GM18520 (cell line): ENCODE measurements around the gene PRDM16.
"Not testable (repeated sequence)": the region's sequence is repeated elsewhere in the genome, so short reads cannot be mapped to it uniquely, and the experiment has no call there.

Experiments
- ATAC-seq: cut with Tn5 transposase; IDR thresholded peaks from one replicate; pipeline ENCODE4 v1.9.1; 2021; ENCODE audit not compliant: unreplicated experiment

Gene PRDM16

DNA sequence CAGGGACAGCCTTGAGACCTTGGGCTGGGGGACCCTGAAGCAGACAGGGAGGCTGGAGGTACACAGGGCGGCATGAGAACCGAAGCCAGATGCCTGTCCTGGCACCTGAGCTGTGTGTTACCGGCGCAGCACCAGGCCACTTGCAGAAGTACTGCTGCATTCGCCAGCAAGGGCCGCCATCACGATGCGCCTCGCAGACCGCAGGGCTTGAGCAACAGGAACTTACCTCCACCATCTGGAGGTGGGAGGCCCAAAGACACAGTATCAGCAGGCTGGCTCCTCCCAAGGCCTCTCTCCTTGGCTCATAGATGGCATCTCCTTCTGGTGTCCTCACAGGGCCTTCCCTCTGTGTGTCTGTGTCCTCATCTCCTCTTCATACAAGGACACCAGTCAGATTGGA, 90.1 kb downstream of the PRDM16 start:
- no peak for ATAC-seq

DNA sequence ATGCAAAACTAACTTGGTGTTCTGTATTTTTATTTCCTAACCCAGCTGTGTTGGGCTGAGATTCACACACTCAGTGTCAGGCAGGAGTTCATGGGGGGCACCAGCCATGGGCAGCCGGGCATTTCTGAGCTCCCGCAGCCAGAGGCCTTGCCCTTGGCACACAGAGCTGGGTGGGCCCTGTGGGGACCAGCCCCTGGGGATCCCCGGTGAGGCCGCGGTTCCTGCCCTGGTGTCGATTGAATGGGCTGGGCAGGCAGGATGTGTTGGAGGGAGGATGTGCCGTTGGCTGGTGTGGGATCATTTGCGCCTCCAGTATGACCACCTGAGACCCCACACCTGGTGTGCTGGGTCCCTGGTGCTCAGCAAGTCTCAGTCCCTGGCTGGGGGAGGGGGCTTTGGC, 91.0 kb downstream of the PRDM16 start:
- no peak for ATAC-seq

DNA sequence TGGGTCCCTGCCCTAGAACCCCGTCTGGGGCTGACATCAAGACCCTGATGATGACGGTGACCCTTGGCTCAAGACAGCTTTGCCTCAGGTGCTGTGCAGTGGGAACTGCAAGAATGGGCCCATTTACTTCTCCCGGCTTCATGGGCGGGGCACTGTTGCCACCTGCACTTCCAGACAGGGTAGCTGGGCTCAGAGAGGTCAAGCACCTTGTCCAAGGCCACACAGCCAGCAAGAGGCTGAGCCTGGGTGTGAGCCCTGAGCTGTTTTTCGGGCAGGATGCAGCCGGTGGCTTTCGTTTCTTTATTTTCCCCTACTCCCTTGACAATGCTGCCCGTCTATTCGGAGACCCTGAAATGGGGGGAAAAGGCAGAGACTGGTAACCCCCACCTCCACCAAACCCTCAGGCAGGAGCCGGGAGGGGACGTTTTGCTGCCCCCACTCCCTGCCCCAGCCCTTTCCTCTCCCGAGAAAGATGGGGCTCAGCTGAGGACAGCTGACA, 91.7 kb downstream of the PRDM16 start:
- ATAC-seq, result no peak

DNA sequence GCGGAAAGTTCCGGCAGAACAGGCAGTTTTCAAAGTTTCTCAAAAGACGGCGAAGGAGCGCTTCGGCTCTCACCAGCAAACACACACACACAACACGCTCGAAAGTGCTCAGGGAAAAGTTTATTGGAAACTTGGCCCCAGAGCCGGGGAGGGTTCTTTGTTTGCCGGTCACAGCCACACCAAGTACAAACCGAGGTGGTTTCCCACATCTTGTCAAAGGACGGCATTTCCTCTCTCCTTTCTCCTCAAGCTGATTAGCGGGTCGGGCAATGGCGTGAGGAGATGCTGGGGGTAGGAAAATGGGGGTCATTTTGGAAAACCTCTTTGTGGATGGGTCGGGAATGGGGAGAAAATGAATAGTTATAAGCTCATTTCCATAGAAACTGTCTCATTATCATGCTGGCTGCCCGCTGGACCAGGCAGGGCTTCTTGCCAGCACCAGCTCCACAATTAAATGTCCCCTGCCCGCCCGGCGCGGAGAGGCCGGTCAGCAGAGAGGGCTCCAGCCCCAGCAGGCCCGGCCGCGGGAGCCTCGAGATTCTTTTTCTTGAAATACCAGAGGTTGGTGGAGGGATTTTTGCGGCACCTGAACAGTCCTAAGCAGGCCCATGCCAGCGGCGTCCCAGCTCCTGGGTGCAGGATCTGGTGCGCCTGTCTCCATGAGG, 92.3 kb downstream of the PRDM16 start:
- no peak for ATAC-seq

DNA sequence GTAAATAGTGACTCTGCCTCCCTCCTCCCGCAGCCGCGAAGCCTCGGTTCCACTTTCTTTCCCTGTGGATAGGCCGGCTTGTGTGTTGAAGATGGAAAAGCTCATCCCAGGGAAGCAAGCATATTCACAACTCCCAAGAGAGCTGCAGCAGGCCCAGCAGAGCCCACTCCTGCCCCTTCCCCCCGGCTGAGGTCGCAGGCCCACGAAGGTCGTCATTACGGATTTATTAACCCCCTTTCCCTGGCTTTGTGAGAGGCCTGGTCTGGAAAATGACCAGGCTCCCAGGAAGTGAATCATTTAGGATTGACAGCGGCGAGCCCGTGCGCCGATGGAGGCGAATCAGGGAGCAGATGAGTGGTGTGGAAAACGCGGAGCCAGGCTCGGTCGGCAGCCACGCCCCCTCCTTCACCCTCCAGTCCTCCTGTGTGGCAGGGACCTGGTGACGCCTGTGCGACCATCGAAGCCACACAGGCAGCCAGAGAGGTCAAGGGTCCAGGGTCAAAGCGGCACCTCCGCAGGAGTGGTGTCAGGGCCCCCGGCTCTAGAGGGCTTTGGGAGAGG, 93.4 kb downstream of the PRDM16 start:
- ATAC-seq, result no peak

DNA sequence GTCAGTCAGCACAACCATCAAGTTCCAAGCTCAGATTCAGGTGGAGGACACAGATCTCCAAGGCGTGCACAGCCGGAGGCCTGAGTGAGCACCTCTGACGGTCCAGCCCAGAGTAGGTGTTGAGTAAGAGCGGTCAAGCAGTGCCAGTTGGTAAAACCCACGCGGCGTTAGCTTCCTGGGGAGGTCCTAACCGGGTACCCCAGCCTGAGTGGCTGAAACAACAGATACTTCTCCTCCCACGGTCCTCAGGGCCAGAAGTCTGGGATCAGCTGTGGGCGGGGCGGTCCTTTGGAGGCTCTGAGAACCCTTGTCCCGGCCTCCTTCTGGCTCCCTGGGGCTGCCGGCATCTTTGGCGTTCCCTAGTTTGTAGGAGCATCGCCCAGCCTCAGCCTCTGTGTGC, 94.4 kb downstream of the PRDM16 start:
- ATAC-seq, result no peak

DNA sequence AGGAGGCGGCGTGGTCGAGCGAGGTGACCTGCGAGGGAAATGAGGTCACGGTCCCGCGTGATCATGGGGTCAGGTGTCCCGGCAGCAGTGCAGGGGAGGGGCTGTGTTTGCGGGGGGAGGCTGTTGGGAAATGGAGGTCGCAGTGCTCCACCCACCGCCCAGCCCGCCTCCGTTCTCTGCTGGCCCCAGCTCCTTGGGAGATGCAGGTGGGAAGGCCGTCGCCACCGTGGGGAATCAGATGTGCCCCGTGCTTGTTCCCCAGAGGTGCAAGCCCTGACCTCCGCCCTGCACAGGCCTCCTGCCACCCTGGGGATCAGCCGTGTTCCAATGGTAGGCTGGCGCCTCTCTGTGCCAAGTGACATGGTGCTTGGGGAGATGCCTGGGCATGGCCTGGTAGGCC, 95.7 kb downstream of the PRDM16 start:
- ATAC-seq, result no peak

DNA sequence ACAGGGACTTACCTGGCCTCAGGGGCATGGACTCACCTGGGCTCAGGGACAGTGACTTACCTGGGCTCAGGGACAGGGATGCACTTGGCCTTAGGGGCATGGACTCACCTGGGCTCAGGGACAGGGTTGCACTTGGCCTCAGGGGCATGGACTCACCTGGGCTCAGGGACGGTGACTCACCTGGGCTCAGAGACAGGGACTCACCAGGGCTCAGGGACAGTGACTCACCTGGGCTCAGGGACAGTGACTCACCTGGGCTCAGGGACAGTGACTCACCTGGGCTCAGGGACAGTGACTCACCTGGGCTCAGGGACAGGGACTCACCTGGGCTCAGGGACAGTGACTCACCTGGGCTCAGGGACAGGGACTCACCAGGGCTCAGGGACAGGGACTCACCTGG, 96.2 kb downstream of the PRDM16 start:
- ATAC-seq, result not testable (repeated sequence)

DNA sequence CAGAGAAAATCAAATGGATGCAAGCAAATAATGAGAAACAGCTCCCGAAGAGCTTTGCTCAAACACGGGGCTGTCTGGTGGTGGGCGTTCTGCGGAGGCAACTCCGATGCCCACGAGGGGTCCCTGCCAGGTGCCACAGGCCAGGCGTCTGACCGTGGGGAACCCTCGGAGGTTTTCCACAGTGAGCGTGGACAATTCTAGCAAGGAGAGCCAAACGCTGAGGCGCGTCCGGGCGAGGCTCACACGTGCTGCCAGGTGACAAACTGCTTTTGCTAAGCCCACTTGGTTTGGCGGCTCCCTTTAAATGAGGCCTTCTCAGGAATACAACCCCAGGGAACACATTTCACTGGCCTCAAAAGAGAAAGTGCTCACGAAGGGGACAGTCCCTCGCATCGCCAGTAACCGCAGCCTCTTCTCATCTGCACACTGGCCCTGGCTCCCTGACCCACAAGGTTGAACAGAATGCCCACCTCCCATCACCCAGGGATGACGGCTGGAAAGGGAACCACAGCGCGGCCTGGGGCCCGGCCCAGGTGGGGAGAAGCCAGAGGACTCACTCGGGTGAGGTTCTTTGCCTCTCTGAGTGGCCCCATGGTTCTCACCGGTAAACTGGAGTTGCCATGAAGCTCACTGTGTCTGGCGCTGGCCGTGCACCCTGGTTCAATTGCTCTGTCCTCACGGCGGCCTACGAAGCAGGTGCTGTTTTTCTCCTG, 97.4 kb downstream of the PRDM16 start:
- ATAC-seq, result no peak

DNA sequence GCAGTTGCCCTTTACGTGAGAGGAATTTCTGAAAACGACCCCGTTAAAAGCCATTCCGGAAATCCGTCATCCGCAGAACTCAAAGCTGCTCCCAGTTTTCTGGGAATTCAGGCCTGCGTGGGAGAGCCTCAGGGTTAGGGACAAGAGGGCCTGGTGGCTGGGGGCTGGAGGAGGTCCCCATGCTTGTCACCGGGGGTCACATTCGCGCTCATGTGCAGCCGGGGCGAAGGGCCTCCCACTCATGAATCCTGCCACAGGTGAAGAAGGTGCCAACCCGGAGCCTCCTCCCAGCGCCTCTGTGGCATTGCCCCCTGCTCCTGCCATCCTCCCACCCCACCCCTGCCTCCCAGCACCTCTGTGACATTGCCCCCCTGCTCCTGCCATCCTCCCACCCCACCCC, 98.3 kb downstream of the PRDM16 start:
- no peak for ATAC-seq

DNA sequence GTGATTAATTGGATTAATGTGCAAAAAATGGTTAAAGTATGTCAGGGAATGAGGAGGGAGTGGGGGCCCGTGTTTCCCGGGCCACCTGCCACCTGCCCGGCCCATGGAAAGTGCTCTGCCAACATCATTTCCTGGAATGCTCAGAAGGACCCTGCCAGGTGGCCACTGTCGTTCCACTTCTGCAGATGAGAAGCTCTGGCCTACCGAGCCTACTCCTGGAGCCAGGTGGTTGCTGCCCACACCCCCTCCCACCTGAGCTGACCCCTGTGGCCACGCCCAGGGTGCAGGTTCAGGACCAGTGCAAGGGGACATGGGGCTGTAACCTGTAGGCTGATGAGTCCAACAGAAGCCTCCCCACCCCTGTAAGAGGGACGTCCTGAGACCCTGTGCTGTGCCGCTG, 99.7 kb downstream of the PRDM16 start:
- no peak for ATAC-seq

DNA sequence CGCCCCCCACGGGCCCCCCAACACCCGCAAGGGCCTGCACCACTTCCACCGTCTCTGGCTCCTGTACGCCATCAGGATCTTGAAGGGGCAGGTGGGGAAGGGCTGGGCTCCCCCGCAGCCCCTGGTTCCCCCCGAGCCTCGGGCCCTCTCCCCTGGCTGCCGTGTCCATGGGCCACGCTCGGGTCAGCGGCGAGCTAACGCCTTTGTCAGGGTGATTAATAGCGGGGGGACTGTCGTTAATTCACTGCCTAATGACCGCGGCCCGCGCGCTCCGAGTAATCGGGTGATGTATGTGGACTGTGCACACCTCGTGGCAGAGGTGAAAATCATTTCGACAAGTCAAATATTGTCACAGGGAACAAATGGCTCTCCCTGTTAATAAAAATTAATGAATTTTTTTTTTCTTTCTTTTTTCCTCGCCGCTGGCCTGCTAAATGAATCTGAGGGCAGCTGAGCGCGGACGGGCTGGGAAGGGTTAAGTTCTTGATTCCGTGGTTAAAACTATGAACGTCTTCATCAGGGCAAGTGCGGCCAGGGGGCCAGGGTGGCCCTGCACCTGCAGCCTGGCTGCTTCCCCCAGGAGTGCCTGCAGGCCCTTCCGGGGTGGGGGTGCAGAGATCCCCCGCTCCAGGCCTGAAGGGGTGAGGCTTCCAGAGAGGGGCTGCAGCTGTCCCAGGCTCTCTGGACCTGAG, 100.8 kb downstream of the PRDM16 start:
- ATAC-seq, result no peak

DNA sequence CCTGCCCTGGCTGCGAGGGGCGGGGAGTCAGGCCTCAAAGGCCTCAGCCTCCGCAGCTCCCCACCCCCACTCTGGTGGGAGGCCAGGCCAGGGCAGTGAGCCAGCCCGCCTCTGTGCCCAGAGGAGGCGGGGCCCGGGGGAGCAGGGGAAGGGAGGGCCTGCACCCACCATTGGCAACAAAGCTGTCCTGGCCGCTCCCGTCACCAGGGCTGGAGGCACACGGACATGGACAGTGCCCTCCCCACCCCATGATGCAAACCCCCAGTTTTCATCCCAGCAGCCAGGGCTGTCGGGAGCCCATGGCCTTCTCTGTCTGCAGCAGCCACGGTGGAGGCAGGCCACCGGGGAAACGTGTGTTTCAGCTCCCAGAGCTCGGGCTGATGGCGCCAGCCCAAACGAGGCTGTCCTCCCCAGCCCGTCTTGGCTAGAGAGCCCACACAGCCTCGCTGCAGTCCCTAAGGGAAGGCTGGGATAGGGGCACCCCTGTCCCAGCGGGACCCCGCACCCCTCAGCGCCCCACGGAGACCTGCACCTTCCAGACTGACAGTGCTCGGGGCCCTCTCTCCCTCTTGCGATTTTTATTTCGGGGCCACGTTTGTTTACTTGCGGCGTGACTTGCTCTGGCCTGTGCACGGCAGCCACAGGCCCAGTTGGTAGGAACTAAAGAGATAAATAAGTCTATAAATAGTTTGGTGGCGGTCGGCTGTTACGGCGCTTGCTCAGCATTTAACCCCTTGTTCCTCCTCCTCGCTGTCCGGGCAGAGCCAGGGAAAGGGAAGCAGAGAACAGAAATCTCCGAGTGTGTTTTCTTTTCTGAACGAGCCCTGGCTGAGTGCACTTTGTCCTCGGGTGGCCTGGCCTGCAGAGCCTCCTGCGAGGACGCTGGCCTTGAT, 101.8 kb downstream of the PRDM16 start:
- no peak for ATAC-seq

DNA sequence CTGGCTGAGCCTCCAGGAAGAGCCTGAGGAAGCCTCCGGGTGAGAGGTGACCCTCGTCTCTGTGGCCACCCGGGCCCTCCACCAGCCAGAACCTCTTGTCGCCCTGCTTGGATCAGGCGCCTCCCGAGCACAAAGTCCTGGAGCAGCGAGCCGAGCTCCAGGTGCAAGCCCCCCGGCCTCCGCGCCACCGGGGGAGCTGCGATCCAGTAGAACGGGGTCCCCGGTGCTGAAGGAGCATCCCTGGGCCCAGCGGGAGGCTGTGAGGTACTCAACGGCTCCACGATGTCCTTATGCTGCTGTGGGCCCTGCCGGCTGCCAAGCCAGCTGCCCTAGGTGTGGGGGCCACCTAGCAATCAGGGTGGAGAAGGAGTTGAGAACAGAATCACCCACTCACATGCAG, 102.8 kb downstream of the PRDM16 start:
- no peak for ATAC-seq

DNA sequence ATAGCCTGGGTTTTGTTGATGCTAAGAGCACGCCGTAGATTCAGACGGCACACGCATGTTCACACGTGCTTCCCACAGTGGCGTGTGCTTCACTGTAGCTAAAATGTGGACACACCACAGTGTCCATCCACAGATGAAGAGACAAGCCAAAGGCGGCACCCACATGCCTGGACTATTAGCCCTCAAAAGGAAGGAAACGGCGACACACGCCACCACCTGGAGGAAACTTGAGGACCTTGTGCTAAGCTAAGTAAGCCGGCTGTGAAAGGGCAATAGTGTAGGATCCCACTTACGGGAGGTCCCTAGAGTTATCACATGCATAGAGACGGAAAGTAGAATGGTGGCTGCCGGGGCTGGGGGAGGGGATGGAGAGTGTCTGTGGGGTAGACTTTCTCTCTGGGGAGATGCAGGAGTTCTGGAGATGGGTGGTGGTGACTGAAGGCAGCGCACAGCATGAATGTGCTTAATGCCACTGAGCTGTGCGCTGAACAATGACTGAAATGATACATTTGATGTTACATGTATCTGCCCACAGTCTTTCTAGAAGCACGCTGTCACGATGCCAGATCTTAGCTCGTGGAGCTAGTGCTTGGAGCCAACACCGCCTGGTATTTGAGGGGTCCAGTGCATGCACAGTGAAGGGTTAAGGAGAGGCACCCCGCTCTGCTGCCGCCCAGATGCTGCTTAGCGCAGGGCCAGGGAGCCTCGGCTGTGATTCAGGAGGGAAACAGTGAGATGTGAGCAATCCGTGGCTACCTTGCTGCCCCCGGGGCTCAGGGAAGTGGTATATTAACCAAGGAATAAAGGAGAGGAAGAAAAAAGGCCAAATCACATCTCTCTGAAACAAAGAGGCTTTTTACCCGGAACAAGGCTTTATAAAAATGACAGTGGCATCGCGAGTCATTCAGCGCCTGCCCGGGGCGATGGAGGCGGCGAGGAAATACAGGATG, 103.7 kb downstream of the PRDM16 start:
- ATAC-seq, result no peak

DNA sequence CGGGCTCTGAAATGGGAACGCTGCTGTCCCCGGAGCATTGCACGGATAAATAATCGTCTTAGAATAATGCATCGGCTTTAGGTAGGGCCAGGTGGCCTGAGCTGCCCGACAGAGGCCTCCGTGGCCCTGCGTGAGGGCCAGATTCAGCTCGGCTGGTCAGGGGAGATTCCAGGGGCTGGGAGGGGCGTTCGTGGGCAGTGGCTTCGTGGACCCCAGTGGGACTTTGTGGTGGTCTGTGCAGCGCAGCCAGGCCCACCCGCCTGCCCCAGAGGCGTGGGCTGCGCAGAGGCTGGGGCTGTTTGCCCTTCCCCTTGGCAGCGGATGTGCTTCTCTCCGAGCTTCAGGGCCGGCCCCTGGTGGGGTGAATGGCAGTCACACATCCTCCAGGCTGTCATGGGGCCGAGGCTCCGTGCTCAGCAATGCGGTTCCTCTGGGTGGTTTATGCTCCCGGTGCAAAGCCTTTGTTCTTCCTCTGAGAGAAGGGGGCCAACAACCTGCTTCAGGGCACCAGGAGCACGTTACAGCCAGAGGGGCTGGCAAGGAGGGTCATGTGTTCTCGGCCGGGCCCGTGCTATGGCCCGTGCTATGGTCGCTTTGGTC, 104.5 kb downstream of the PRDM16 start:
- no peak for ATAC-seq

DNA sequence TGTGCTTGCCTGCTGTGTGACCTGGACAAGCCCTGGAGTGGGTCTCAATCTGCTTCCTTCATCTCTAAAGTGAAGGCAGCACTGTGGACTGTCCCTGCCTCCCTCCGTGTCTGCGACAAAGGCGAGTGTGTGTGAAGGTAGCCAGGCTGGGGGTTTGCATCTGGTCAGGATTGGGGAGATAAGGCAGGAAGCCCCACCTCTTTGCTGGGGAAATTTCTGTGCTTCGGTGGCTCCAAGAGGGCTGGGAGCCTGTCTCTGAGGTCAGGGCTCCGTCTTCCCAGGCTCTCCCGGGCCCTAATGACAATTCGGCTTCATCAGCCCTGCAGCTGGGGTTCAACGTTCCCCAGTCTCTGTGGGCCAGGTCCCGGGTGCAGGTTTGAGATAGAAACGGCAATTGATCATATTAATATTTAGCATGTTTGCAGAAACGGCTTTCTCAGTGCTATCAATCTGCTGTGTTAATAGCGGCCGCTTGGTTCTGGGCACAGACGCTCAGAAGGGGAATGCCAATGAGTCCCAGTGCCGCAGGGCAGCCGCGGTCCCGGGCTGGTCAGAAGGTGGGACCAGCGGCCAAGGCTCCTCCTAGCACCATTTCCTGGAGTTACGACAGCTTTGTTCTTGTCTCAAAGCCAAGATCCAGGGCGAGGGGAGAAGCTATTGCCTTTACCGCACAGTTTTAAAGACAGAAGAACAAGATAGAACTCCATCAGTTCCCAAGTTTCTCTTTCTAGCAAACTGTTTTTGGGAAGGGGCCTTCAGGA, 105.7 kb downstream of the PRDM16 start:
- ATAC-seq, result no peak

DNA sequence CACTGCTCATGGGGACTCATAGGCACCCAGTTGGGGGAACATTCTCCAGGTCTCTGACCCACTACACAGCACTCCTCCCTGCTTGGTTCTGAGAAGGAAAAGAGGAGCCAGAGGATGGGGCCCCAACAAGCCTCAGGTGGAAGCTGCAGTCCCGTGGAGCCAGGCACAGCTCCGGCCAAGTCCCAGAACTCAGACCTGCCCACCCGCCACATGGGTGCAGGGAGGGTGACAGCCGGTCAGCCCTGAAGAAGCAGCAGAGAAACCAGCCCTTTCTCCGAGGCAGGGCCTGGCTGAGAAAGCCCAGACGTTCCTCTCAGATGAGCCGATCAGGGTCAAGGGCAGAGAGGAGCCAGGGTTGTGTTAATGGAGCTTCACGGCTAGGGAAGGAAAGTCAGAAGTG, 106.5 kb downstream of the PRDM16 start:
- no peak for ATAC-seq

DNA sequence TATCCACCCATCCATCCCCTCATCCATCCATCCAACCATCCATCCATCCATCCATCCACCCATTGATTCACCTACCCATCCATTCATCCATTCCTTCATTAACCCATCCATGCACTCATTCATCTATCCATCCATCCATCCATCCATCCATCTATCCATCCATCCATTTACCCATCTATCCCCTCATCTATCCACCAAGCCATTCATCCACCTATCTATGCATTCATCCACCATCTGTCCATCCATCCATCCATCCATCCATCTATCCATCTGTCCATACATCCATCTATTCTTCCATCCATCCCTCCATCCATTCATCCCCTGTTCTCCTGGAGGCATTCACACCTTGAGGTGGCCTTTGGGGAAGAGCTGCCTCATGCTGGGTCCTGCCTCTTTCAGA, 107.0 kb downstream of the PRDM16 start:
- no peak for ATAC-seq
